ENCODE measurements around the gene KIAA1671. TPM values are rescaled to one million over a fixed set of nuclear protein-coding genes. Genes with fewer than 3 reads are reported as not detected.

KIAA1671 gene
- total RNA-seq, 4 donors from 2014 or later, result 83.1 to 162 (median 105) TPM

- no peak for DNase-seq
- Histone ChIP-seq H3K36me3 (no peaks in the 10 kb centered on the region), H3K4me1 (peaks cover 14 to 27% (median 23%) of the 10 kb centered on the region in 4 donors), H3K27ac (peak overlapping the region; percentile 68 to 71 (median 70)), H3K4me3 (no peak overlapping the region), H3K9me3 (no peaks in the 10 kb centered on the region), H3K27me3 (no peaks in the 10 kb centered on the region)
- 70 to 72% methylated on average over 2 to 6 of the region's 6 CpGs for whole genome bisulfite sequencing, 2 donors (ENCODE audit: low coverage in 1 of 2)
- TF ChIP-seq POLR2A (IDR thresholded peaks at IDR 0.05), result no peak
- TF ChIP-seq EP300 (IDR thresholded peaks at IDR 0.05; ENCODE audit: low read depth), result no peak
- TF ChIP-seq CTCF (IDR thresholded peaks at IDR 0.05), result no peak
- TF ChIP-seq POLR2AphosphoS5 (IDR thresholded peaks at IDR 0.05), result no peak
- in situ Hi-C loops (cut with MboI; ENCODE audit: low pct_ligation_motif_present in 1 of 4, low pct_unique_long_range_greater_than_20kb in 1 of 4, low sequenced_read_pairs in 3 of 4), result no loop called here
- intact Hi-C loops (cut with DNase I; ENCODE audit: low total_unique reads), result no loop called here
These were observed 196.5 kb downstream of the KIAA1671 start for GRCh38 chr22:25149014-25149413.

- in situ Hi-C loops (cut with MboI; ENCODE audit: low pct_ligation_motif_present in 1 of 4, low pct_unique_long_range_greater_than_20kb in 1 of 4, low sequenced_read_pairs in 3 of 4) (no loop called here), intact Hi-C loops (cut with DNase I; ENCODE audit: low total_unique reads) (loop anchor here (5.0 kb wide), 1 partner anchor 42 kb away; no protein-coding TSS in a partner anchor)
- no peak overlapping the region for H3K4me3 ChIP-seq
- H3K27ac ChIP-seq, result peak overlapping the region; percentile 62 to 82 (median 66)
- DNase-seq, result peak; percentile 80
- peak; percentile 10 to 49 (median 38) for TF ChIP-seq POLR2AphosphoS5 (IDR thresholded peaks at IDR 0.05)
- no peak for TF ChIP-seq POLR2A (IDR thresholded peaks at IDR 0.05)
- H3K36me3 ChIP-seq, result no peaks in the 10 kb centered on the region
- H3K27me3 ChIP-seq, result no peaks in the 10 kb centered on the region
- peaks cover 10 to 19% (median 15%) of the 10 kb centered on the region in 4 donors for H3K4me1 ChIP-seq
- no peaks in the 10 kb centered on the region for H3K9me3 ChIP-seq
- WGBS, 2 donors (ENCODE audit: low coverage in 1 of 2), result 58 to 68% methylated on average over 5 to 8 of the region's 8 CpGs
These were observed 201.6 kb downstream of the KIAA1671 start for GRCh38 chr22:25153961-25154666.

- TF ChIP-seq POLR2A (IDR thresholded peaks at IDR 0.05), result no peak
- TF ChIP-seq POLR2AphosphoS5 (IDR thresholded peaks at IDR 0.05), result no peak
- 31% methylated on average over 2 of the region's 2 CpGs; no CpG with 5 or more reads in 1 of the 2 donors for WGBS, 2 donors (ENCODE audit: low coverage in 1 of 2)
These were observed 202.1 kb downstream of the KIAA1671 start for GRCh38 chr22:25154667-25154999.

GRCh38 chr22:25156736-25157135, 204.2 kb downstream of the KIAA1671 start:
- Histone ChIP-seq H3K4me1 (peaks cover 10 to 18% (median 15%) of the 10 kb centered on the region in 4 donors), H3K27ac (no peak overlapping the region), H3K9me3 (no peaks in the 10 kb centered on the region), H3K4me3 (no peak overlapping the region), H3K36me3 (no peaks in the 10 kb centered on the region), H3K27me3 (no peaks in the 10 kb centered on the region)
- DNase-seq, result no peak
- intact Hi-C loops (cut with DNase I; ENCODE audit: low total_unique reads) (no loop called here), in situ Hi-C loops (cut with MboI; ENCODE audit: low pct_ligation_motif_present in 1 of 4, low pct_unique_long_range_greater_than_20kb in 1 of 4, low sequenced_read_pairs in 3 of 4) (no loop called here)
- TF ChIP-seq POLR2A (IDR thresholded peaks at IDR 0.05), result no peak
- TF ChIP-seq POLR2AphosphoS5 (IDR thresholded peaks at IDR 0.05), result no peak
- no peak for TF ChIP-seq EP300 (IDR thresholded peaks at IDR 0.05; ENCODE audit: low read depth)
- TF ChIP-seq CTCF (IDR thresholded peaks at IDR 0.05), result no peak
- 75 to 86% methylated on average over 2 to 4 of the region's 4 CpGs for WGBS, 2 donors (ENCODE audit: low coverage in 1 of 2)

More at GRCh38 chr22:25154667-25154999, 202.1 kb downstream of the KIAA1671 start:
- no peaks in the 10 kb centered on the region for H3K27me3 ChIP-seq
- H3K9me3 ChIP-seq, result no peaks in the 10 kb centered on the region
- DNase-seq, result no peak
- H3K36me3 ChIP-seq, result no peaks in the 10 kb centered on the region
- intact Hi-C loops (cut with DNase I; ENCODE audit: low total_unique reads), result loop anchor here (5.0 kb wide), 1 partner anchor 42 kb away; no protein-coding TSS in a partner anchor
- peak overlapping the region; percentile 62 to 82 (median 66) for H3K27ac ChIP-seq
- in situ Hi-C loops (cut with MboI; ENCODE audit: low pct_ligation_motif_present in 1 of 4, low pct_unique_long_range_greater_than_20kb in 1 of 4, low sequenced_read_pairs in 3 of 4), result no loop called here
- peaks cover 10 to 18% (median 15%) of the 10 kb centered on the region in 4 donors for H3K4me1 ChIP-seq
- no peak overlapping the region for H3K4me3 ChIP-seq

GRCh38 chr22:25159028-25159427, 206.5 kb downstream of the KIAA1671 start:
- H3K4me3 ChIP-seq, result no peak overlapping the region
- H3K36me3 ChIP-seq, result no peaks in the 10 kb centered on the region
- no peaks in the 10 kb centered on the region for H3K27me3 ChIP-seq
- intact Hi-C loops (cut with DNase I; ENCODE audit: low total_unique reads), result no loop called here
- 81% methylated on average over 10 of the region's 10 CpGs; no CpG with 5 or more reads in 1 of the 2 donors for WGBS, 2 donors (ENCODE audit: low coverage in 1 of 2)
- DNase-seq, result no peak
- no peak overlapping the region for H3K27ac ChIP-seq
- H3K9me3 ChIP-seq, result no peaks in the 10 kb centered on the region
- TF ChIP-seq POLR2A (IDR thresholded peaks at IDR 0.05) (no peak), EP300 (IDR thresholded peaks at IDR 0.05; ENCODE audit: low read depth) (no peak), CTCF (IDR thresholded peaks at IDR 0.05) (no peak), POLR2AphosphoS5 (IDR thresholded peaks at IDR 0.05) (no peak)
- in situ Hi-C loops (cut with MboI; ENCODE audit: low pct_ligation_motif_present in 1 of 4, low pct_unique_long_range_greater_than_20kb in 1 of 4, low sequenced_read_pairs in 3 of 4), result no loop called here
- peaks cover 10 to 12% (median 10%) of the 10 kb centered on the region in 4 donors for H3K4me1 ChIP-seq

Data from transverse colon (tissue), 4 donors.